Mesenchymal stem cell (in vitro differentiated cells and primary cell): ENCODE data around the gene CYP4A22.

Source experiments
- DNase-seq: peaks from one replicate; pipeline ENCODE4 v3.0.0-alpha.2; 2013
- H2AFZ ChIP-seq: one replicate; pipeline ENCODE4 v1.6.1; 2013; ENCODE audit warnings: low read depth, mild to moderate bottlenecking, control low read depth, inconsistent platforms, low read length, moderate library complexity
- H2AK5ac ChIP-seq: 2 replicates; pipeline ENCODE4 v1.6.1; 2013; ENCODE audit warnings: low read length, moderate library complexity, mild to moderate bottlenecking, inconsistent platforms; ENCODE audit not compliant: severe bottlenecking
- H2BK120ac ChIP-seq: one replicate; pipeline ENCODE4 v1.6.1; 2013; ENCODE audit warnings: low read depth, mild to moderate bottlenecking, inconsistent platforms, low read length, moderate library complexity
- H2BK12ac ChIP-seq, 2 experiments: one replicate each; pipeline ENCODE4 v1.6.1; 2013; ENCODE audit warnings: inconsistent platforms in 2 of 2, low read length in 2 of 2, mild to moderate bottlenecking in 2 of 2, moderate library complexity in 2 of 2, control low read depth in 1 of 2
- H2BK15ac ChIP-seq: one replicate; pipeline ENCODE4 v1.6.1; 2013; ENCODE audit warnings: mild to moderate bottlenecking, low read depth, inconsistent platforms; ENCODE audit not compliant: poor library complexity, severe bottlenecking
- H2BK5ac ChIP-seq: 2 replicates; pipeline ENCODE4 v1.6.1; 2013; ENCODE audit warnings: low read depth, mild to moderate bottlenecking, low read length, control low read depth, inconsistent platforms; ENCODE audit not compliant: poor library complexity, severe bottlenecking
- H3K14ac ChIP-seq, 2 experiments: one replicate each; pipeline ENCODE4 v1.6.1; 2013; ENCODE audit warnings: inconsistent platforms in 2 of 2, low read length in 2 of 2, control low read depth in 1 of 2, mild to moderate bottlenecking in 1 of 2, moderate library complexity in 1 of 2
- H3K18ac ChIP-seq, 2 experiments: one replicate each; pipeline ENCODE4 v1.6.1; 2013; ENCODE audit warnings: inconsistent platforms in 2 of 2, low read length in 2 of 2, control low read depth in 1 of 2, low read depth in 1 of 2, mild to moderate bottlenecking in 1 of 2
- H3K23ac ChIP-seq, 2 experiments: one replicate each; pipeline ENCODE4 v1.6.1; 2013; ENCODE audit warnings: inconsistent platforms in 2 of 2, low read length in 2 of 2, mild to moderate bottlenecking in 2 of 2, moderate library complexity in 2 of 2, control low read depth in 1 of 2
- H3K27ac ChIP-seq: 2 replicates; pipeline ENCODE4 v1.5.1; 2013; ENCODE audit warnings: mild to moderate bottlenecking, moderate library complexity, low read length, control low read depth, inconsistent platforms; ENCODE audit not compliant: poor library complexity, severe bottlenecking
- H3K27me3 ChIP-seq, 2 experiments: 2 replicates each; pipeline versions ENCODE4 v1.6.1 to v1.7.0; 2013; ENCODE audit warnings: low read length in 2 of 2, mild to moderate bottlenecking in 2 of 2, moderate library complexity in 2 of 2, control low read depth in 1 of 2, inconsistent platforms in 1 of 2; ENCODE audit not compliant: control insufficient read depth in 1 of 2, insufficient read depth in 1 of 2
- H3K36me3 ChIP-seq, 2 experiments: 2 replicates each; pipeline versions ENCODE4 v1.6.1 to v1.7.0; 2013; ENCODE audit warnings: low read length in 2 of 2, control low read depth in 1 of 2, inconsistent platforms in 1 of 2, low read depth in 1 of 2, mild to moderate bottlenecking in 1 of 2; ENCODE audit not compliant: insufficient read depth in 2 of 2, control insufficient read depth in 1 of 2
- H3K4ac ChIP-seq, 2 experiments: one replicate each; pipeline ENCODE4 v1.6.1; 2013; ENCODE audit warnings: inconsistent platforms in 2 of 2, low read length in 2 of 2, mild to moderate bottlenecking in 2 of 2, moderate library complexity in 2 of 2, control low read depth in 1 of 2, low read depth in 1 of 2
- H3K4me1 ChIP-seq: 2 replicates; pipeline ENCODE4 v1.6.1; 2013; ENCODE audit warnings: low read depth, low read length, control low read depth; ENCODE audit not compliant: control insufficient read depth, insufficient read depth
- H3K4me2 ChIP-seq: 2 replicates; pipeline ENCODE4 v1.6.1; 2013; ENCODE audit warnings: low read length, mild to moderate bottlenecking, inconsistent platforms; ENCODE audit not compliant: poor library complexity, severe bottlenecking
- H3K4me3 ChIP-seq, 2 experiments: 2 replicates each; pipeline versions ENCODE4 v1.5.1 to v1.7.0; 2013; ENCODE audit warnings: low read length in 2 of 2, mild to moderate bottlenecking in 2 of 2, control low read depth in 1 of 2, low read depth in 1 of 2; ENCODE audit not compliant: insufficient read depth in 1 of 2
- H3K79me1 ChIP-seq: replicated peaks from 2 replicates; pipeline ENCODE4 v1.6.1; 2013; ENCODE audit warnings: mild to moderate bottlenecking, control low read depth, low read length, inconsistent platforms; ENCODE audit not compliant: poor library complexity, severe bottlenecking
- H3K9ac ChIP-seq: 2 replicates; pipeline ENCODE4 v1.7.0; 2013; ENCODE audit warnings: mild to moderate bottlenecking, low read length, moderate library complexity
- H3K9me3 ChIP-seq: 2 replicates; pipeline ENCODE4 v1.7.0; 2013; ENCODE audit warnings: mild to moderate bottlenecking, low read length; ENCODE audit not compliant: control insufficient read depth
- H4K8ac ChIP-seq: one replicate; pipeline ENCODE4 v1.6.1; 2013; ENCODE audit warnings: inconsistent platforms, mild to moderate bottlenecking, low read length, moderate library complexity
- H4K91ac ChIP-seq: one replicate; pipeline ENCODE4 v1.6.1; 2013; ENCODE audit warnings: mild to moderate bottlenecking, low read length, inconsistent platforms
- WGBS: methylation state at CpG from one replicate; pipeline ENCODE4 v1.1.7; 2013; ENCODE audit warnings: mixed read lengths; 5-methylcytosine and 5-hydroxymethylcytosine counted together

The CYP4A22 gene

GRCh38 chr1:47161298-47162040 is 24.2 kb downstream of the CYP4A22 start:
- Histone ChIP-seq H3K36me3 (no peaks in the 10 kb centered on the region), H3K4me2 (no peak overlapping the region), H3K4me1 (no peaks in the 10 kb centered on the region), H3K27ac (no peak overlapping the region), H2BK5ac (no peak overlapping the region), H3K9me3 (no peaks in the 10 kb centered on the region), H3K14ac (no peak overlapping the region), H3K4ac (no peak overlapping the region), H2BK15ac (no peak overlapping the region), H3K9ac (no peak overlapping the region), H3K23ac (no peak overlapping the region), H2BK120ac (no peak overlapping the region), H4K8ac (no peak overlapping the region), H4K91ac (no peak overlapping the region), H2AK5ac (no peak overlapping the region), H3K27me3 (no peaks in the 10 kb centered on the region), H3K79me1 (no peaks in the 10 kb centered on the region), H3K18ac (no peak overlapping the region), H3K4me3 (no peak overlapping the region), H2AFZ (no peak overlapping the region), H2BK12ac (no peak overlapping the region)
- DNase-seq = no peak
- 65% methylated on average over 5 of the region's 5 CpGs for WGBS

GRCh38 chr1:47164552-47164951 is 27.3 kb downstream of the CYP4A22 start:
- H2BK5ac ChIP-seq = no peak overlapping the region
- H3K4ac ChIP-seq = no peak overlapping the region
- no peak overlapping the region for H2BK120ac ChIP-seq
- no peak overlapping the region for H3K23ac ChIP-seq
- no peak overlapping the region for H2BK15ac ChIP-seq
- H3K9me3 ChIP-seq = no peaks in the 10 kb centered on the region
- no peak for DNase-seq
- no peak overlapping the region for H3K14ac ChIP-seq
- no peak overlapping the region for H2BK12ac ChIP-seq
- no peak overlapping the region for H4K91ac ChIP-seq
- H3K9ac ChIP-seq = no peak overlapping the region
- no peak overlapping the region for H3K18ac ChIP-seq
- no peak overlapping the region for H4K8ac ChIP-seq
- no peaks in the 10 kb centered on the region for H3K36me3 ChIP-seq
- H2AFZ ChIP-seq = no peak overlapping the region
- no peaks in the 10 kb centered on the region for H3K4me1 ChIP-seq
- no peaks in the 10 kb centered on the region for H3K27me3 ChIP-seq
- H3K79me1 ChIP-seq = no peaks in the 10 kb centered on the region
- H2AK5ac ChIP-seq = no peak overlapping the region
- H3K4me2 ChIP-seq = no peak overlapping the region
- no peak overlapping the region for H3K4me3 ChIP-seq
- H3K27ac ChIP-seq = no peak overlapping the region

- no peak overlapping the region for H3K23ac ChIP-seq
Measured at GRCh38 chr1:47172782-47173181, 35.5 kb downstream of the CYP4A22 start.

GRCh38 chr1:47174656-47175020 is 37.4 kb downstream of the CYP4A22 start:
- Histone ChIP-seq H2BK120ac (no peak overlapping the region), H2AK5ac (no peak overlapping the region), H3K18ac (no peak overlapping the region), H3K4me1 (peaks cover 10% of the 10 kb centered on the region), H3K14ac (no peak overlapping the region), H3K4ac (no peak overlapping the region), H2BK15ac (no peak overlapping the region), H2BK12ac (no peak overlapping the region), H3K4me2 (no peak overlapping the region), H3K4me3 (no peak overlapping the region), H3K9ac (no peak overlapping the region), H3K36me3 (no peaks in the 10 kb centered on the region), H2BK5ac (no peak overlapping the region), H4K91ac (no peak overlapping the region), H3K79me1 (no peaks in the 10 kb centered on the region), H4K8ac (no peak overlapping the region), H3K23ac (no peak overlapping the region), H3K9me3 (no peaks in the 10 kb centered on the region), H3K27ac (no peak overlapping the region), H3K27me3 (peaks cover 11 to 24% of the 10 kb centered on the region in 2 experiments), H2AFZ (no peak overlapping the region)
- DNase-seq = no peak

More at GRCh38 chr1:47172782-47173181, 35.5 kb downstream of the CYP4A22 start:
- Histone ChIP-seq H3K4me2 (no peak overlapping the region), H3K18ac (no peak overlapping the region), H3K4ac (no peak overlapping the region), H2AK5ac (no peak overlapping the region), H4K91ac (no peak overlapping the region), H2BK120ac (no peak overlapping the region), H3K9me3 (no peaks in the 10 kb centered on the region), H2BK15ac (no peak overlapping the region), H3K9ac (no peak overlapping the region), H2BK5ac (no peak overlapping the region), H3K36me3 (no peaks in the 10 kb centered on the region), H4K8ac (no peak overlapping the region), H2AFZ (no peak overlapping the region), H2BK12ac (no peak overlapping the region), H3K4me3 (no peak overlapping the region), H3K27ac (no peak overlapping the region), H3K4me1 (peaks cover 2% of the 10 kb centered on the region), H3K27me3 (peaks cover 11 to 24% of the 10 kb centered on the region in 2 experiments), H3K14ac (no peak overlapping the region), H3K79me1 (no peaks in the 10 kb centered on the region)
- DNase-seq = no peak
- 66% methylated on average over 5 of the region's 5 CpGs for WGBS
